CD14-positive monocyte (primary cell): ENCODE results near the gene ADAMTSL3. TPM values are rescaled to one million over a fixed set of nuclear protein-coding genes. Genes with fewer than 3 reads are reported as not detected.

Source experiments
- DNase-seq, 3 donors: peaks; one replicate each; pipeline ENCODE4 v3.0.0-alpha.2; 2011 to 2022
- H2AFZ ChIP-seq: 2 replicates; pipeline ENCODE4 v1.6.0; 2012; ENCODE audit warnings: mild to moderate bottlenecking, low read depth, low read length, inconsistent platforms; ENCODE audit not compliant: insufficient read depth, poor library complexity, severe bottlenecking
- H3K27ac ChIP-seq, 2 donors: 1 replicate in 1 of 2; 2 replicates in 1 of 2; pipeline ENCODE4 v1.5.1; 2012 to 2013; ENCODE audit warnings: low read length in 2 of 2, control low read depth in 1 of 2, inconsistent platforms in 1 of 2, low read depth in 1 of 2, mild to moderate bottlenecking in 1 of 2
- H3K27me3 ChIP-seq, 2 donors: one replicate each; pipeline versions ENCODE4 v1.6.0 to v1.6.1; 2011 to 2013; ENCODE audit warnings: low read length in 2 of 2; ENCODE audit not compliant: control insufficient read depth in 2 of 2, insufficient read depth in 2 of 2
- H3K36me3 ChIP-seq, 2 donors: replicated peaks in 1 of 2; 1 replicate in 1 of 2; 2 replicates in 1 of 2; pipeline versions ENCODE4 v1.5.1 to v1.6.1; 2012 to 2013; ENCODE audit warnings: low read length in 2 of 2, control low read depth in 1 of 2, inconsistent platforms in 1 of 2, mild to moderate bottlenecking in 1 of 2; ENCODE audit not compliant: insufficient read depth in 2 of 2, control insufficient read depth in 1 of 2
- H3K4me1 ChIP-seq, 2 donors: 1 replicate in 1 of 2; 2 replicates in 1 of 2; pipeline versions ENCODE4 v1.5.1 to v1.6.1; 2012 to 2013; ENCODE audit warnings: low read length in 2 of 2, control low read depth in 1 of 2, inconsistent platforms in 1 of 2, mild to moderate bottlenecking in 1 of 2, moderate library complexity in 1 of 2; ENCODE audit not compliant: insufficient read depth in 2 of 2, control insufficient read depth in 1 of 2
- H3K4me2 ChIP-seq: replicated peaks from 2 replicates; pipeline ENCODE3; 2012; ENCODE audit warnings: low read length, moderate library complexity, mild to moderate bottlenecking; ENCODE audit not compliant: poor library complexity, severe bottlenecking; ENCODE audit errors: extremely low read depth
- H3K4me3 ChIP-seq, 3 experiments: fragments of 200-600 bp in 1 of 3; sonication (generic) in 1 of 3; replicated peaks in 1 of 3; 1 replicate in 2 of 3; 2 replicates in 1 of 3; pipeline ENCODE4 v1.5.1; 2011 to 2013; ENCODE audit warnings: low read length in 3 of 3, mild to moderate bottlenecking in 3 of 3, control low read depth in 2 of 3, low read depth in 2 of 3, inconsistent platforms in 1 of 3, moderate library complexity in 1 of 3
- H3K79me2 ChIP-seq: 2 replicates; pipeline ENCODE4 v1.6.0; 2012; ENCODE audit warnings: mild to moderate bottlenecking, control low read depth, inconsistent platforms, low read length, moderate library complexity; ENCODE audit not compliant: insufficient read depth
- H3K9ac ChIP-seq: 2 replicates; pipeline ENCODE4 v1.6.0; 2017; ENCODE audit warnings: low read length, mild to moderate bottlenecking; ENCODE audit not compliant: insufficient read depth, poor library complexity, severe bottlenecking
- H3K9me3 ChIP-seq, 2 donors: replicated peaks in 1 of 2; 1 replicate in 1 of 2; 2 replicates in 1 of 2; pipeline versions ENCODE4 v1.5.1 to v1.6.1; 2012 to 2013; ENCODE audit warnings: low read length in 2 of 2, control low read depth in 1 of 2; ENCODE audit not compliant: control insufficient read depth in 1 of 2, insufficient read depth in 1 of 2
- H4K20me1 ChIP-seq: 2 replicates; pipeline ENCODE4 v1.6.0; 2012; ENCODE audit warnings: mild to moderate bottlenecking, low read length, control low read depth, moderate library complexity; ENCODE audit not compliant: insufficient read depth
- H3K27ac Mint-ChIP-seq, 7 donors: one replicate each; pipeline ENCODE4 v1.8.0; 2020; ENCODE audit warnings: mild to moderate bottlenecking in 7 of 7, mixed read lengths in 7 of 7, moderate library complexity in 6 of 7, inconsistent platforms in 2 of 7
- H3K27me3 Mint-ChIP-seq, 3 donors: one replicate each; pipeline ENCODE4 v1.8.0; 2021 to 2022; ENCODE audit warnings: low read depth in 3 of 3, mild to moderate bottlenecking in 3 of 3, mixed read lengths in 3 of 3, moderate library complexity in 3 of 3, inconsistent platforms in 1 of 3
- H3K36me3 Mint-ChIP-seq, 2 donors: one replicate each; pipeline ENCODE4 v1.8.0; 2020; ENCODE audit warnings: mixed read lengths in 2 of 2, inconsistent platforms in 1 of 2, mild to moderate bottlenecking in 1 of 2
- H3K4me1 Mint-ChIP-seq: one replicate; pipeline ENCODE4 v1.8.0; 2020; ENCODE audit warnings: mild to moderate bottlenecking, mixed read lengths
- H3K4me3 Mint-ChIP-seq, 2 donors: one replicate each; pipeline ENCODE4 v1.8.0; 2020; ENCODE audit warnings: mild to moderate bottlenecking in 2 of 2, mixed read lengths in 2 of 2, moderate library complexity in 1 of 2
- H3K9me3 Mint-ChIP-seq, 7 donors: one replicate each; pipeline ENCODE4 v1.8.0; 2020 to 2022; ENCODE audit warnings: mixed read lengths in 7 of 7, mild to moderate bottlenecking in 6 of 7, moderate library complexity in 6 of 7, inconsistent platforms in 2 of 7
- CTCF ChIP-seq: fragments of 200-600 bp; IDR thresholded peaks from one replicate; pipeline ENCODE4 v1.8.0; 2022; ENCODE audit warnings: antibody characterized with exemption, mild to moderate bottlenecking
- WGBS: methylation state at CpG from one replicate; pipeline ENCODE4 v1.1.5; 2013; ENCODE audit warnings: missing lambda C conversion rate; ENCODE audit not compliant: insufficient coverage; 5-methylcytosine and 5-hydroxymethylcytosine counted together
- intact Hi-C, 2 donors: fragments of 100-400 bp; cut with micrococcal nuclease; formaldehyde crosslinking; loops; one replicate each; pipeline versions ENCODE4 v1.15.0 to v1.15.1; 2023
- polyA plus RNA-seq, 3 donors: library from polyadenylated mRNA; depleted of rRNA in 1 of 3; unstranded in 2 of 3; stranded (reverse) in 1 of 3; fragments of 300-500 nt in 2 of 3; fragments of >200 nt in 1 of 3; fragmentation: Illumina TruSeq in 2 of 3; gene quantifications; 1 replicate in 2 of 3; 2 replicates in 1 of 3; pipeline ENCODE4 v1.2.3, GENCODE V29; 2012 to 2021

The ADAMTSL3 gene
- polyA plus RNA-seq, 3 donors = not detected

- Histone ChIP-seq H3K4me1 (no peaks in the 10 kb centered on the region), H4K20me1 (no peaks in the 10 kb centered on the region), H3K27me3 (no peaks in the 10 kb centered on the region), H3K4me2 (no peak overlapping the region), H3K36me3 (no peaks in the 10 kb centered on the region), H3K9me3 (no peaks in the 10 kb centered on the region), H3K9ac (no peak overlapping the region), H3K79me2 (no peaks in the 10 kb centered on the region), H2AFZ (no peak overlapping the region), H3K4me3 (no peak overlapping the region), H3K27ac (no peak overlapping the region)
- no peak for TF ChIP-seq CTCF
- Mint-ChIP-seq H3K9me3 (peaks cover 0 to 7% (median 1%) of the 10 kb centered on the region in 7 donors), H3K27me3 (peaks cover 0 to 3% (median 1%) of the 10 kb centered on the region in 3 donors), H3K4me3 (no peak overlapping the region), H3K4me1 (no peaks in the 10 kb centered on the region), H3K27ac (no peak overlapping the region), H3K36me3 (no peaks in the 10 kb centered on the region)
- 100% methylated on average over 1 of the region's 2 CpGs for WGBS
- intact Hi-C loops = no loop called here
- DNase-seq = no peak
Observed at GRCh38 chr15:83922649-83923294, 268.8 kb downstream of the ADAMTSL3 start.

GRCh38 chr15:83926116-83926515 is 272.2 kb downstream of the ADAMTSL3 start:
- TF ChIP-seq CTCF = no peak
- no peak overlapping the region for H3K27ac Mint-ChIP-seq

More at GRCh38 chr15:83926116-83926515, 272.2 kb downstream of the ADAMTSL3 start:
- H3K4me3 Mint-ChIP-seq = no peak overlapping the region
- Histone ChIP-seq H3K27ac (no peak overlapping the region), H3K27me3 (no peaks in the 10 kb centered on the region), H3K4me1 (no peaks in the 10 kb centered on the region), H4K20me1 (no peaks in the 10 kb centered on the region), H3K4me3 (no peak overlapping the region), H2AFZ (no peak overlapping the region), H3K79me2 (no peaks in the 10 kb centered on the region), H3K4me2 (no peak overlapping the region), H3K9ac (no peak overlapping the region), H3K9me3 (no peaks in the 10 kb centered on the region), H3K36me3 (no peaks in the 10 kb centered on the region)
- H3K4me1 Mint-ChIP-seq = no peaks in the 10 kb centered on the region
- H3K36me3 Mint-ChIP-seq = no peaks in the 10 kb centered on the region
- H3K27me3 Mint-ChIP-seq = peaks cover 0 to 3% (median 1%) of the 10 kb centered on the region in 3 donors
- intact Hi-C loops = no loop called here
- no peak for DNase-seq
- WGBS = no CpG with 5 or more reads among the region's 1 CpG
- H3K9me3 Mint-ChIP-seq = peaks cover 0 to 10% (median 1%) of the 10 kb centered on the region in 7 donors
